Rectal smooth muscle tissue (tissue), 1 donor: ENCODE data around the gene PRR14.

Experiments used
- H3K27ac ChIP-seq: one replicate; pipeline ENCODE4 v1.7.0; 2013; ENCODE audit warnings: low read depth, low read length, inconsistent platforms
- H3K27me3 ChIP-seq: one replicate; pipeline ENCODE4 v1.7.0; 2013; ENCODE audit warnings: low read length; ENCODE audit not compliant: control insufficient read depth, insufficient read depth
- H3K36me3 ChIP-seq: one replicate; pipeline ENCODE4 v1.7.0; 2013; ENCODE audit warnings: low read length; ENCODE audit not compliant: control insufficient read depth, insufficient read depth
- H3K4me1 ChIP-seq: one replicate; pipeline ENCODE4 v1.7.0; 2013; ENCODE audit warnings: low read length; ENCODE audit not compliant: control insufficient read depth, insufficient read depth
- H3K4me3 ChIP-seq: one replicate; pipeline ENCODE4 v1.7.0; 2013; ENCODE audit warnings: low read length
- H3K9ac ChIP-seq: one replicate; pipeline ENCODE4 v1.7.0; 2013; ENCODE audit warnings: low read length

The PRR14 gene

DNA sequence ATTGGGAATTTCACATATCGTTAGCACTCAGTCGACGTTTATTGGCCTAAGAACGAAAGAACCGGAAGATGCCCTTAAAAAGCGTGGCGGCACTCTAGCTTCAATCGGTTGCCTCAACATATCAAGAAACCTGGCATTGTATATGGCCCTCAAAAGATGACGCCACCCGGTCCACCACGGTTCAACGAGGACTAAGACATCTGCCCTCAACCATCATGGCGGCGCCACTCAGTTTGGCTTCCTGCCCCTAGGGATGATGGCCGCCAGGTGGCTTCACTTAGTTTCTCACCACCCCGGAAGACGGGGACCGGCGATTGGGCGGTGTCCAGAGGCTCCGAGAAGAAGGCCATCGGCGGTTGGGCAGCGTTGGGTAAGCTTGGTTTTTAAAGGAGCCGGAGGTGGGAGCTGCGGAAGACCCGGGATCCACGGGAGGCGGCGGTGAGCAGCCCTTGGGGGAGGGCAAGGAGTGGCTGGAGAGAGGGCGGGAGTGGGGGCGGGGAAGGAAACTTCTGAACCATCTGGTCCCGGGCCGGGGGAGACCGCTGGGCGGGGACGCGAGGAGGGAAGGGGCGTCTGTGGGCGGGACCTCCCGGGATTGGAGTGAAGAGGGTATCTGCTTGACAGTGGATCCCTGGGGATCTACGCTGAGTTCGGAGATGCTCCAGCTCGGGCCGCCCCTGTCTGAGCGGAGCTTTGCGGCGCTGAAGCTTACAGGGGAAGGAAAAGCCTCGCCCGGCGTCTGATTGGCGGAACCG lies at the start of gene PRR14:
TSS of gene PRR14 (plus strand) at position 592 of the 755 bp plus-strand sequence. CDS start 686 bp downstream, outside the sequence.
- Histone ChIP-seq H3K4me1 (peaks cover 10% of the 10 kb centered on the region), H3K4me3 (peak within 1 kb of the TSS; percentile 99), H3K36me3 (peaks cover 16% of the 10 kb centered on the region), H3K9ac (peak within 1 kb of the TSS; percentile 97), H3K27me3 (no peaks in the 10 kb centered on the region), H3K27ac (peak within 1 kb of the TSS; percentile 98)

DNA sequence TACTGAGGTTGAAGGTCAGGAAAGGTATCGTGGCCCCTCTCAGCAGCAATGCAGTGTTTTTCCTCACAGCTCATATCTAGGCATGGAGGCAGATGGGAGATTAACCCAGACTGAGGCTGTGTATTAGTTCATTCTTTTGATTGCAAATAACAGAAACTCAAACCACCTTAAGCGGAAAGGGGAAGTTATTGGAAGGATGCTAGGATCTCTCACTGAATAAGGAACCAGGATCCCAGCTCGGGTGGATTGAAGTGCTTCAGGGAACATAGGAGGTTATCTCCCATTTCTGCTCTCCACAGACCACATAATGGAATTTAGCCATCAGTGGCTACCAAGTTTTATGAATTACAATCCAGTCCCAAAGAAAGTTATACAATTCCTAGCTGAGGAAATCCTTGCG lies 48.8 kb upstream of the PRR14 start:
- no peak overlapping the region for H3K4me3 ChIP-seq
- no peaks in the 10 kb centered on the region for H3K4me1 ChIP-seq
- no peaks in the 10 kb centered on the region for H3K27me3 ChIP-seq
- peaks cover 13% of the 10 kb centered on the region for H3K36me3 ChIP-seq
- peak overlapping the region; percentile 19 for H3K27ac ChIP-seq
- H3K9ac ChIP-seq = no peak overlapping the region

DNA sequence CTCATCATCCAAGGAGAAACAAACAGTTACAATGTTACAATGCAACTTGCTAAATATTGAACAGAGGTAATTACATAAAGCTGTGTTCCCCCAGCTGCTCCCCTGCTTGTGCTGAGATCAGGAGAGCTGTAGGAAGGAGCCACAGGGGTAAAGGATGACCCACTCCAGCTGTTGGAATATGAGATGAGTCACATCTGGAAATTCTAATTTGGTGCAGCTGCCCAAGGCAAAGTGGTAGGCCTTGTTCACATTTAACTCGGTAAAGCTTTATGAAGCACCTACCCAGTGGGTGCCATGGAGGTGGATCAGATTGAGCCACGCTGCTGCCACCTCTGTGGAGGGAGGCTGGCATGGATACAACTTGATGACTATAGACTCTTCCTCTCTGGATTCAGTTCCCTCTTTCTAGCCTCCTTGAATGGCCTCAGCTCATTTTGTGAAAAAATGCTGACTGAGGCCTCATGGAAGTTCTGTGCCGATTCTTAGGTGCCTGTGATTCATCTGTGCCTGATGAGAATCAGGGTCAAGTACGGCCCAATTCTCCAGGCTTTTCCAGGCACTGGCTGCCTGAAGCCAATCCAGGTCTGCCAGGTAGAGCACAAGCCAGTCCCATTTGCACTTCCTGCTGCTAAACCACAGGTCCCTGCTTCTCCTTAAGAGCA lies 48.0 kb upstream of the PRR14 start:
- H3K4me3 ChIP-seq = no peak overlapping the region
- H3K27me3 ChIP-seq = no peaks in the 10 kb centered on the region
- H3K36me3 ChIP-seq = peaks cover 13% of the 10 kb centered on the region
- no peak overlapping the region for H3K27ac ChIP-seq
- no peaks in the 10 kb centered on the region for H3K4me1 ChIP-seq
- no peak overlapping the region for H3K9ac ChIP-seq

DNA sequence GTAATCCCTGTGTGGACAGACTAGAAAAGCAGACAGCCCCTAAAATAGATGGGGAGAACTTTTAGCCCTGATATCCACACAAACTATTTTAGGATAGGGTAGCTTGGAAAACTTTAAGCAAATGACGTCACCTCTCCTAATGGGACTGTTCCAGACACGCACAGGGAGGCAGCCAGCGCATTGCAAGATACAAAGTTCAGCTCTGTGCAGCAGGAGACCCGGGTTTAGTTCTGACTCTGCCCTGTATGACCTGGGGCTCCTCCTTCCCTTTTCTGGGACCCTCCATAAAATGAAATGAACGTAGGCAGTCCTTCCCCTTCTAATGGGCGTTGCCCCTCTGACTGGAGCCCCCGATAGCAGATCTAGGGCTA lies 46.8 kb upstream of the PRR14 start:
- H3K9ac ChIP-seq = no peak overlapping the region
- no peaks in the 10 kb centered on the region for H3K4me1 ChIP-seq
- H3K27me3 ChIP-seq = no peaks in the 10 kb centered on the region
- H3K36me3 ChIP-seq = peaks cover 13% of the 10 kb centered on the region
- H3K27ac ChIP-seq = no peak overlapping the region
- H3K4me3 ChIP-seq = no peak overlapping the region

DNA sequence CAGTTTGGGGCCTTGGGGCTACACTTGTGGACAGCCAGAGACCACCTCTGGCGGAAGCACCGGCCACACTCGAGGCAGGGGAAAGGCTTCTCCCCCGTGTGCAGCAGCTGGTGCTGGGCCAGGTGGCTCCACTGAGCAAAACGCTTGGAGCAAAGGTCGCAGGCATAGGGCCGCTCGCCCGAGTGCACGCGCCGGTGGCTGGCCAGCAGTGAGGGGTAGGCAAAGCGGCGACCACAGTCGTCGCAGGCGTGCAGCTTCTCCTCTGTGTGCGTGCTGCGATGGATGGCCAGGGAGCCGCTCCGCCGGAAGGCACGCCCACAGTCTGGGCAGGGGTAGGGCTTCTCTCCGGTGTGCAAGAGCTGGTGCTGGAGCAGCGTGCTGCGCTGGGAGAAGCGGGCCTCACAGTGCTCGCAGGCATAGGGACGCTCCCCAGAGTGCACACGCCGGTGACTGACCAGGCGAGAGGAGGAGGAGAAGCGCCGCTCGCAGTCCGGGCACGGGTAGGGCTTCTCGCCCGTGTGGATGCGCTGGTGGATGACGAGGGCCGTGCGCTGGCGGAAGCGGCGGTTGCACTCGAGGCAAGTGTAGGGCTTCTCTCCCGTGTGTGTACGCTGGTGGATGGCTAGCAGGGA lies 46.3 kb upstream of the PRR14 start:
- Histone ChIP-seq H3K9ac (no peak overlapping the region), H3K27me3 (no peaks in the 10 kb centered on the region), H3K36me3 (peaks cover 13% of the 10 kb centered on the region), H3K4me1 (no peaks in the 10 kb centered on the region), H3K27ac (no peak overlapping the region), H3K4me3 (no peak overlapping the region)

DNA sequence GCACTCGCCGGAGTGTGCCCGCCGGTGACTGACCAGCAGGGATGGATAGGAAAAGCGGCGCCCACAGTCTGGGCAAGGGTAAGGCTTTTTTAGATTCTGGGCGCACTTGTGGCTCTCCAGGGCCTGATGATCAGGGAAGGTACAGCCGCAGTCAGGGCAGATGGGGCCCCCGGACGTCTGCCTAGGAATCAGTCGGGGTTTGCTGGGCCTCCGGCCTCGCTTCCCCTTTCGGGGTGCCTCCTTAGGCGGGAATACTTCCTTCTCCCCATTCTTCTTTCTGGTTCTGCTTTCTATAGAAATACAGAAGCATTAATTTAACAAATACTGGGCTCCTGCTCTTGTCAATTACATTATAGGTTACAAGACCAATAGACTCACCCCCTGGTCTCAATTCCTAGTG lies 45.6 kb upstream of the PRR14 start:
- H3K36me3 ChIP-seq = peaks cover 13% of the 10 kb centered on the region
- H3K4me3 ChIP-seq = no peak overlapping the region
- H3K4me1 ChIP-seq = no peaks in the 10 kb centered on the region
- no peak overlapping the region for H3K9ac ChIP-seq
- no peak overlapping the region for H3K27ac ChIP-seq
- H3K27me3 ChIP-seq = no peaks in the 10 kb centered on the region

DNA sequence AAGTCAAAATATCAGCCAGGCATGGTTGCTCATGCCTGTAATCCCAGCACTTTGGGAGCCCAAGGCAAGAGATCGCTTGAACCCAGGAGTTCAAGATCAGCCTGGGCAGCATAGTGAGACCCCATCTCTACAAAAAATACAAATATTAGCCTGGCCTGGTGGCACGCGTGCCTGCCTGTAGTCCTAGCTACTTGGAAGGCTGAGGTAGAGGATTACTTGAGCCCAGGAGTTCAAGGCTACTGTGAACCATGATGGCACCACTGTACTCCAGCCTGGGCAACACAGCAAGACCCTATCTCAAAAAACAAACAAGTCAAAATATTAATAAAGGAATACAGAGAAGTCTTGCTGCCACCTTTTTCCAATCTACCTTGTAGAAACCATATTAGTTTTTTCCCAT lies 44.8 kb upstream of the PRR14 start:
- H3K27ac ChIP-seq = no peak overlapping the region
- no peak overlapping the region for H3K9ac ChIP-seq
- peaks cover 13% of the 10 kb centered on the region for H3K36me3 ChIP-seq
- H3K4me3 ChIP-seq = no peak overlapping the region
- no peaks in the 10 kb centered on the region for H3K4me1 ChIP-seq
- H3K27me3 ChIP-seq = no peaks in the 10 kb centered on the region

DNA sequence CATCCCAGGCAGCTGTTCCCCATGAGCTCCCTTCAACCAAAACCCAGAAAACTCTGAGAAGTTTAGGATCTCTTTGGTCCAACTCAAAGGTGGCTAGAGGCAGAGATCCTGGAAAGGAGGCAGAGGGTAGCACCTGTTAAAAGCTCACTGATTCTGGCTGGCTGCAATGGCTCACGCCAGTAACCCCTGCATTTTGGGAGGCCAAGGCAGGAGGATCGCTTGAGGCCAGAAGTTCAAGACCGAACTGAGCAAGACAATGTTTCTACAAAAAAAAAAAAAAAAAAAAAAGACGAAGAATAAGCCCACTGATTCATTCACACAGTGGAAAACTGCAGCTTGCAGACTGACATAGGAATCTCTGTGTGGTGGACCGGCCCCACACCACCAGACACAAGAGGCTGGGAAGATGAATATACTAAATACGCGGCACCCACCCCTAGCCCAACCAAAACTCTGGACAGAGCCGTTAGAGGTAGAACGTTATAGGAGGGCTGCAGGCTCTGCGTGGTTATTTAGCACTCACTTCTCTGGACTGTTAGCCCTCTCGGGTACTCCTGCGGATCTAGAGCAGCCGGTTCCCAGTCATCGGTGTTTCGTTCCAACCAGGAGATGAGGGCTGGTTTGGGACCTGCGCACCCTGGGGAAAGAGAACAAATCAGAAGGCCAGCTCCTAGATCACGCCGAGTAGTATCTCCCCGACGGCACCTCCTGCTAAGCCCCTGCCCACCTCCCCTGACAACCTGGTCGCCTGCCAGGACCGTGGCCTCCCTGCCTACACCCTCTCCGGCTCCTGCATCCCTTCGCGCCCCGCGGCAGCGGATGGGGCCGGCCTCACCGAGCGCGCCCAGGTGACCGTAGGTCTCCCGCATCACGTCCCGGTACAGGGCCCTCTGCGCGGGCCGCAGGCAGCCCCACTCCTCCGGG lies 41.5 kb upstream of the PRR14 start:
- peak overlapping the region; percentile 98 for H3K9ac ChIP-seq
- H3K27ac ChIP-seq = peak overlapping the region; percentile 97
- no peaks in the 10 kb centered on the region for H3K27me3 ChIP-seq
- peaks cover 9% of the 10 kb centered on the region for H3K36me3 ChIP-seq
- peak overlapping the region; percentile 89 for H3K4me3 ChIP-seq
- H3K4me1 ChIP-seq = no peaks in the 10 kb centered on the region

DNA sequence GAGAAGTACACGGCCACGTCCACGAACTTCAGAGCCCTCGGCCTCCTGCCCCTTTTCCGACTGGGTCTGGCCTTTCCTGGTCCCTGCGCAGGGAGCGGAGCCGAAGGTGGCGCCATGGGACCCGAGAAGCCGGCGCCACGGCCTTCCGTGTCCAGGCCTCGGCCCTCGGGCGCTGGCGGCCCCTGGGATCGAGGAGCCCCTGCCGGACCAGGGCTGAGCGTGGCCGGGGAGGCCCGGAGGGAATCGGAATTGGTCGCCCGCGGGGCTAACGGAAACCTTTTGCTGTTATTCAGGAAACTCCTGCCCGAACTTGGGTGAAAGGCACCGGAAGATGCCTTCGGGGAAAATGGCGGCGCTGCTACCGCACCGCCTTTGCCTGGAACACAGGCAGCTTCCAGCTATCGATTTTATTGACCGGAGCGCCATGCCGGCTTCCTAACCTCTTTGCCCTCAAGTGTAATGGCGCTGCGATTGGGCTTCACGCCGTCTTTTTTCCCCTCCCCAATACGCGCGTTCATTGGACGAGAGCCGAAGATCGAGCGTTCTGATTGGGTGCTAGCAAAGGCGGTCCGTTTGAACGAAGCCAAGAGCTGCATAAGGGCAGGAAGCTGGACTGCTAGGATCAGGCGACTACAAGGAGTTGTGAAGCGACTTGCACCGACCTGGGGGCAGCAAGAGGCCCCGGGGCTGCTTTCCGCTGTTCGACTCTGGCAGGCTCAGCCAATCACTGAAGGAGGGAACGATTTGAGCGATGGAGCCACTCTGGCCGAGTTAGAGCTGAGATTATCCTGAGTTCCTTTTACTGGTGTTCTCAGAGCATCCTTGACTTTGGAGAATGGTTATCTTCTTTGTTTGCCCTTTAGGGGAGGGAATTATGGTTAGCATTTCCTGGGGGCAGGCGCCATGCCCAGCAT lies 40.6 kb upstream of the PRR14 start, which contains the start of gene ZNF689:
TSS of gene ZNF689 (minus strand) at position 464 of the 914 bp plus-strand sequence. CDS start at position 116, 348 bp downstream.
- Histone ChIP-seq H3K36me3 (peaks cover 1% of the 10 kb centered on the region), H3K4me3 (peak within 1 kb of the TSS; percentile 89), H3K9ac (peak within 1 kb of the TSS; percentile 98), H3K27me3 (no peaks in the 10 kb centered on the region), H3K4me1 (no peaks in the 10 kb centered on the region), H3K27ac (peak within 1 kb of the TSS; percentile 97)

DNA sequence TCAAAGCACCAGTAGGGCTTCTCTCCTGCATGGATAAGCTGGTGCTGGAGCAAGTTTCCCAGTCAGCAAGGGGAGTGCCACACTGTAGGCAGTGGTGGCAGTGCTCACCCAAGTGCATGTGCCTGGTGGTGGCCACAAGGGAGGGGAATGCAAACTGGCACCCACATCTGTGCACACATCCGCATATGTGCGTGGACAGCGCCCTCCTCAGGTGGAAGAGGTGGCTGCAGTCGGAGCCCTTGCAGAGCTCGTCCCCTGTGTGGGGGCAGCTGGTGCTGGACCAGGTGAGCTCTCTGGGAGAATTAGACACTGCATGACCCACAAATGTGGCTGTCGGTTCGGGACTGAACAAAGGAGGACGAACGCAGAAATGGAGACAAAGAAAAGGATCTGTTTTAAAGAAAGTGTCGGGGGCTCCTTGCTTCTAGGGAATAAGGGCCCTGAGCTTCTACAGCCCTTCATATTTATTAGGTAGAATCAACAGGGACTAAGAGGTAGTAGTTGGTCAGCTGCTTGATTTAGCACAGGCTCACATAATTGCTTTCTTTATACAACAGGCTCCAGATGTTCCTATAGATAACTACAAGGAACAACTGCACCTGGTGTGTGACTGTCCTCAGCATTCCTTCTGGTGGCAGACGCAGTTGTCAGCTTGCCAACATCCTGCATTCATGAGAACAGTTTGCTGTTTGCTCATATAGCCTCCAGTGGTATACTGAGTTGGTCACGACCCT lies 35.2 kb upstream of the PRR14 start:
- H3K27me3 ChIP-seq = no peaks in the 10 kb centered on the region
- no peaks in the 10 kb centered on the region for H3K4me1 ChIP-seq
- H3K27ac ChIP-seq = no peak overlapping the region
- no peaks in the 10 kb centered on the region for H3K36me3 ChIP-seq
- no peak overlapping the region for H3K4me3 ChIP-seq
- no peak overlapping the region for H3K9ac ChIP-seq

DNA sequence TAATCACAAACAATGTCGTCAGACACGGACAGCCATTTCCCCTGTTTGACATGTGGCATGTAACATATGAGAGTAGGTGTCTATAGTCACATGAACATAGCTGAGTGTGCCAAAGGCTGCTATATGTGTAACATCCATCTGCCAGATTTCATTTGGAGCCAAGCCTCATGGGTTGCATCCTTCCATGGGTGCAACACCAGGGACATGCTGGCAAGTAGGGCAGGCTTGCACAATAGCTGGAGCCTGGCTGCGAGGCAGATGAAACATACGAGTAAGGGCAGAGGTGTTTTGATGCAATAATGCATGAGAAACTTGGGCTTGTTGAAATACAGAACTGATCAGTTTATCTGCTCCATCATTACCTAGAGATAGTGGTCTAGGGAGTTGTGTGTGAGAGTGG lies 31.6 kb upstream of the PRR14 start:
- no peak overlapping the region for H3K4me3 ChIP-seq
- H3K9ac ChIP-seq = no peak overlapping the region
- no peak overlapping the region for H3K27ac ChIP-seq
- H3K36me3 ChIP-seq = no peaks in the 10 kb centered on the region
- no peaks in the 10 kb centered on the region for H3K4me1 ChIP-seq
- no peaks in the 10 kb centered on the region for H3K27me3 ChIP-seq
